ENCODE data around the gene CACNA1C.

CACNA1C gene

DNA sequence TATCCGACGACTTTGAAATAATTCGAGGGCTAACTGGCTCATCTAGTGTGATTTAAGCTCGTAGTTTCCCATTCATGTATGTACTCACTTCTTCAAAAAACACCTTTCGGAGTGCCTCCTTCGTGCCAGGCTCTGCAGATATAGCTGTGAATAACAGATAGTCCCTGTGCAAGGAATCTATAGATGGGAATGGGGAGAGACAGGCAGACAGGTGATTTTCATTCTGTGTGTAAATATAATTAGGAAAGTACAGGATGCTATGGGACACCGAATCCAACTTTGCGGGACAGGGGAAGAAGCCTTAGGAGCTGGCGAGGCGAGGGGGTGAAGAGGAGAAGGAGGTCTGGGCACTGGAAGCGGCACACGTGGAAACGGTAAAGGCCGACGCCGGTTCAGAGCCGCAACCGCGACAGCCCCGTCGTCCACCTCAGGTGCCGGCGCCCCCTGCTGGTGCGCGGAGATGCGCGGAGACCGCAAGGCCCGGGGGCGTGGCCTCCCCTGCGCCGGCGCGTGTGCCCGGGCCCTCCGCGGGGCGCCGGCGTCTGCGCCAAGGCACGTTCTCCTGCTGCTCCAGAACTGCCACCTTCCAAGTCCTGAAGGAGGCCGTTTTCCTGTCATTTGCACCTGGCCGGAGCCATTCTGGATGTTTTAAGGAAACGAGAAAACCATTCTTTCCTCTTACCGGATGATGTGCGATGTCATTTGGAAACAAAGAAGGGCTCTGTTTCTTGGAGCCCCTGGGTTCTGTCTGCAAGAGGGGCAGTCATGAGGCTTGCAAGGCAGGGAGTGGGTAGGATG lies 18.0 kb upstream of the CACNA1C start:
- H3K4me3 ChIP-seq (replicated peaks in 1 of 2; ENCODE audit: low read depth in 2 of 2, low read length in 2 of 2) = peak overlapping the region; percentile 25 to 35
- TF ChIP-seq, protein P1, sequence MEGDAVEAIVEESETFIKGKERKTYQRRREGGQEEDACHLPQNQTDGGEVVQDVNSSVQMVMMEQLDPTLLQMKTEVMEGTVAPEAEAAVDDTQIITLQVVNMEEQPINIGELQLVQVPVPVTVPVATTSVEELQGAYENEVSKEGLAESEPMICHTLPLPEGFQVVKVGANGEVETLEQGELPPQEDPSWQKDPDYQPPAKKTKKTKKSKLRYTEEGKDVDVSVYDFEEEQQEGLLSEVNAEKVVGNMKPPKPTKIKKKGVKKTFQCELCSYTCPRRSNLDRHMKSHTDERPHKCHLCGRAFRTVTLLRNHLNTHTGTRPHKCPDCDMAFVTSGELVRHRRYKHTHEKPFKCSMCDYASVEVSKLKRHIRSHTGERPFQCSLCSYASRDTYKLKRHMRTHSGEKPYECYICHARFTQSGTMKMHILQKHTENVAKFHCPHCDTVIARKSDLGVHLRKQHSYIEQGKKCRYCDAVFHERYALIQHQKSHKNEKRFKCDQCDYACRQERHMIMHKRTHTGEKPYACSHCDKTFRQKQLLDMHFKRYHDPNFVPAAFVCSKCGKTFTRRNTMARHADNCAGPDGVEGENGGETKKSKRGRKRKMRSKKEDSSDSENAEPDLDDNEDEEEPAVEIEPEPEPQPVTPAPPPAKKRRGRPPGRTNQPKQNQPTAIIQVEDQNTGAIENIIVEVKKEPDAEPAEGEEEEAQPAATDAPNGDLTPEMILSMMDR (IDR thresholded peaks at IDR 0.05; ENCODE audit: low read depth, low read length) = peak; percentile 62
- peak; percentile 73 to 80 for DNase-seq (ENCODE audit: low read depth in 2 of 2)

DNA sequence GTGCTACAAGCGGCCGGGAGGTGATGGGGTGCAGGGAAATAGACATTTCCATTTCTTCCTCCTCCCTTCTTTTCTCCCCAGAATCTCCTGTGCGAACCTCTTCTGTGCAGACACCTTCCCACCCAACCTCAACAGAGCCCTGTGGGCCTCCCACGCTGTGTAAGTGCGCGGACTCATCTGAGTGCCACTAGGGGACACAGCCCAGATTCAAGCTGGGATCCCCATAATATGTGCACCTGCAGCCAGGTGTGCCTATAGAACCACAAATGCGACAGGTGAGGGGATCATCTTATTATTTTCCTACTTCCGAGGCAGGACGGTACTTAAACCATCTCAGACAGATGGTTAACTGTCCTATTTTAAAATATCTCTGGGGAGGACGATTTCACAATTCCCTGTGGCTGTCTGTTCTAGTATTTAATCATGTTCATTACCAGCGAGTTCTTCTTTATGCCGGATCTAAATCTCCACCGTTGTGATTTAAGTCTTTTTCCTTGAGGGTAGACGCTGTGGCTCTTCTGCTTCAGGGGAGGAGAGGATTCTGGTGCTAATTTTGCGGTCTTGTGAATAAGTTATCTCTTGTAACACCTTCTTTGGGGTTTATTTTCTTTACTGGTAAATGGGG lies 17.2 kb upstream of the CACNA1C start:
- no peak for DNase-seq (ENCODE audit: low read depth in 2 of 2)
- peak overlapping the region; percentile 25 to 35 for H3K4me3 ChIP-seq (replicated peaks in 1 of 2; ENCODE audit: low read depth in 2 of 2, low read length in 2 of 2)

DNA sequence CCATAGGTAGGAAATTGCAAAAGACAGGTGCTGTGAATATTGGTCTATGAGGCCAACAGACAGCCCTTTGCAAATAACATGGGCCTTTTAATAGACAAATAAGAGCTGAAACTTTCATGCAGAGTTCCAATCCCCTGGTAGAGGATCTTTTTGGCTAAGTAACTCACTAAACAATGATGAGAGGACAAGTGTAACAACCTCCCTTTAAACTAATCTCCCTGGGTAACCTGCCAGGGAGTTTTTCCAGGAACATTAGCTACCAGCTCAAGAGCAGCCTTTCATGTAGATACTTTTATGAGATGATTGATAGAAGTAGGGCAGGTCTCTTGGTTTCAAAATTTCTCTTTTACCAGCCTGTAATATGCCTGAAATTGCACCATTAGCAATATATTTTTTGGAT lies 13.8 kb upstream of the CACNA1C start:
- TF ChIP-seq, protein P1 (IDR thresholded peaks at IDR 0.05; ENCODE audit: low read depth, low read length) = no peak
- no peak for DNase-seq (ENCODE audit: low read depth in 2 of 2)
- H3K4me3 ChIP-seq (replicated peaks in 1 of 2; ENCODE audit: low read depth in 2 of 2, low read length in 2 of 2) = no peak overlapping the region

More for the DNA sequence above, 17.2 kb upstream of the CACNA1C start:
- TF ChIP-seq, protein P1 (IDR thresholded peaks at IDR 0.05; ENCODE audit: low read depth, low read length) = no peak

DNA sequence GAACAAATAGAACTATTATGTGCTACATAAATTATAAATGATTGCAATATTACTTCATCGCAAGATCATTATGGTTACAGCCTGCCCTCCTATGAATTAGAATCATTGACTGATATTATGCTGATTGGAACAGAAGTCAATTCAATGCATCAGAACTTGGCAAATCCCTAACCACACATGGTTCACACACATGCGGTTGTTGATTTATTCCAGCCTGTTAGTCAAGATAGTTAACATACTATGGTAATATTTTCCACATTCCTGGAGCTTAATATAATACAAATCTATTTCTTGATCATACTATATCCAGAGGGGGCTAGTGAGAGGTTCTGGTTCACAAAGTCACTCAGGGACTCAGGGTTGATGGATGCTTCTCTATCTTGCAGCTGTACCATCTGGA lies 9.7 kb upstream of the CACNA1C start:
- no peak for DNase-seq (ENCODE audit: low read depth in 2 of 2)
- TF ChIP-seq, protein P1 (IDR thresholded peaks at IDR 0.05; ENCODE audit: low read depth, low read length) = no peak
- no peak overlapping the region for H3K4me3 ChIP-seq (replicated peaks in 1 of 2; ENCODE audit: low read depth in 2 of 2, low read length in 2 of 2)

DNA sequence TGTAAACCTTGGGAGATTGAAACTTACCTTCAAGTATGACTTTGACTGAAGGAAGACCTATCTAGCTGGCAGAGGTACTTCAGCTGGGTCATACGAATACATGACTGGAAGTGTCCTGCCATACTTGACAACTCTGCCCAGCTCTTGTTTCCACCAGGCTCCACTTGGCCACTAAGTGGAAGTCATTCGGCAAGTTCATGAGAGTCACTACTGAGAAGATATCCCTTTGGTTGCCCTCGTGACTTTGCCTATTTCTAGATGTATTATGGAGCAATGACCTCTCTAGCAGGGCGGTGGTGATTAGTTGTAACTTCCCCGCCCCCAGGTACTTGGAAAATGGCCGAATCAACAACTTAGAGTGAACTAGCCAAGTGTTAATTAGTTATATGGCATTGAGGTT lies 8.6 kb upstream of the CACNA1C start:
- no peak overlapping the region for H3K4me3 ChIP-seq (replicated peaks in 1 of 2; ENCODE audit: low read depth in 2 of 2, low read length in 2 of 2)
- TF ChIP-seq, protein P1 (IDR thresholded peaks at IDR 0.05; ENCODE audit: low read depth, low read length) = no peak
- no peak for DNase-seq (ENCODE audit: low read depth in 2 of 2)

DNA sequence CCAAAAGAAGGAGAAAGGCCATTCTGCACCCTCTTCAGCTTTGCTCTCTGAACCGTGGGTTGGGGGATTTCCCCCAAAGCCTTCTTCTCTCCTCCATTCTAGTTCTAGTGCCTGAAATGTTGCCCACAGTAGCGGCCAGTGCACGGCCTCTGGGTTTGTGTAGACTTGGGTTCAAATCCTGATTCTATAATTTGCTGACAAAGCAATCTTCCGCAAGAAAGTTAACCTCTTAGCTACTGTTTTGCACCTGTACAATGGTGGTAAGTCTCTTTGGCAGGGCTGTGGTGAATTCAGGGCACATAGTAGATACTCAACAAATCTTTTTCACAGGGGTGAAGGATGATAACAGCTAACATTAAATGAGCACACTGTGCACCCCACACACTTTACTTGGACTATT lies 5.8 kb upstream of the CACNA1C start:
- TF ChIP-seq, protein P1 (IDR thresholded peaks at IDR 0.05; ENCODE audit: low read depth, low read length) = no peak
- no peak for DNase-seq (ENCODE audit: low read depth in 2 of 2)
- no peak overlapping the region for H3K4me3 ChIP-seq (replicated peaks in 1 of 2; ENCODE audit: low read depth in 2 of 2, low read length in 2 of 2)
